GM19324 (cell line): ENCODE data around the gene ARFGEF3.
A peak's percentile ranks its signal among the peaks of the same experiment; 100 is the strongest.

Experiments used
- ATAC-seq: cut with Tn5 transposase; IDR thresholded peaks from one replicate; pipeline ENCODE4 v1.9.1; 2021; ENCODE audit warnings: mild to moderate bottlenecking, moderate library complexity; ENCODE audit not compliant: unreplicated experiment, low FRiP score

The ARFGEF3 gene

DNA sequence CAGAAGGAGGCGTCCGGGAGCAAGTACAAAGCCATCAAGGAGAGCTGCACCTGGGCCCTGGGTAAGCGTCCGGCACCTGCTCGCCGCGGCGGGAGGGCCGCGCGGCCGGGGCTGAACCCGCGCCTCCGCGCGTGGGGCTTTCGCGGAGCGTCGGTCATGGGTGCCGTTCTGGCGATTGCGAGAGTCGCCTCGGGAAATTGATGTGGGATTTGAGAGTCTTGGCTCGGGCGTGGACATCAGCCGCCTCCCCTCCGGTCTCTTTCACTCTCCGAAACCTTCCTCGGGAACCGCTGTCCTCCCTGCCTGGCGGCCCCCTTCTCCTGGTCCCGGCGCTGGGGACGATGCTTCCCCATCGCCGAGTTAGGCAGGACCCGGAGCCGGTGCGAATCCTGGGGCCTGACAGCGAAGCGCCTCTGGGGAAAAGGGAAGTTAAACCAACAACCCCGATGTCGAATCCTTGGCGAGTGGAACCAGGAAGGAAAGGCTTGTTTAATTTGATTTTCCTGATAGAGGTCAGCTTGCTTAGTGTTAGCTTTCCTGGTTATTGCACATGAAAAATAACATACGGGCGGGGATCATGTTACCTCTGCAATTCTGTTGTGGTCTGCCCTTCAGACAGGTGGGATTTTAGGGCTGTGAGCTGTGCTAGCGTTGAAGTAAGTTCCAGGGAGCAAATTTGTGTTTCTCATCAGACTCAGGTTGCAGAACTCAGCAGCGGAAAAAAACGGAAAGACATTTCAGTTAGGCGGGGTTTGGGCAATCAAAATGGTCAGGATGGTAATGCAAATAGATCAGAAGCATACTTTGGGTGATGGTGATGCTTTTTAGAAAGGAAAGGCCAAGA lies 594 bp downstream of the ARFGEF3 start:
- ATAC-seq: peak; percentile 18

DNA sequence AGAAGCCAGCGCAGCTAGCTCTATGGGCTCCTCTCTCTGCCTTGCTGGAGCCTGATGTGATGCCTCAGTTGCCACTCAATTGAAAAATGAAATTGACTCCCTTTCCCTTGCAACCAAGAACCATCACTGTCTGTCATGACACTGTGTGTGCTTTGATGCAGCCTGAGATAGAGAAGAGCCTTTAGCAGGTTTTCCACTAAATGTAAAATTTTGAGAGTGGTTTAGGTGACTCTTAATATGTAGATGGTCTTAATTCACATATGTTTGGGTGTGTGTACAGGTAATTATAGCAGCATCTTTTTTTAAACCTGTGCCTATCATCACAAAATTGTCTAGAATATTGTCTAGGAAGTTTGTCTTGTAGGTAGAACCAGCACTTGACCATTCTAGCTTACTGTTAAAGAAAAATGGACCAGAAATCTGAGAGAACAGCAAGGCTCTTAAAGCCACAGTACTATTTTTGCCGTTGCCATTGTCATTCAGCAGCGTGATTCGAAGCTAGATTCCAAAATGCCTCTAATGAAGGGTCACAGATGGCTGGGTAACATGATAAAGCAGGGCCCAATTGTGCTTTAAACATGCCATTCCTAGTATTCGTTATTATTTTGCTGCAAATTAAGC lies 1.3 kb downstream of the ARFGEF3 start:
- no peak for ATAC-seq

DNA sequence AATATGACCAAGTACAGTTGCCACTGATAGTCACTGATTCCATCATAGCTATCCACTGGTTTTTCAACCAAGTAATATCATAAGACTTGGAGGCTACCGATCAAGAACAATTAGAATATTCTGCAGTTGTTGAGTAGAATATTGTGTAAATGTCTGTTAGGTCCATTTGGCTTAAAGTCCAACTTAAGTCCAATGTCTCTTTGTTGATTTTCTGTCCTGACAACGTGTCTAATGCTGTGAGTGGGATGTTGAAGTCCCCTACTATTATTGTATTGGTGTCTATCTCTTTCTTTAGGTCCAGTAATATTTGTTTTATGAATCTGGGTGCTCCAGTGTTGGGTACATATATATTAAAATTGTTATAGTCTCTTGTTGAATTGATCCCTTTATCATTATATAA lies 13.9 kb downstream of the ARFGEF3 start:
- ATAC-seq: no peak

DNA sequence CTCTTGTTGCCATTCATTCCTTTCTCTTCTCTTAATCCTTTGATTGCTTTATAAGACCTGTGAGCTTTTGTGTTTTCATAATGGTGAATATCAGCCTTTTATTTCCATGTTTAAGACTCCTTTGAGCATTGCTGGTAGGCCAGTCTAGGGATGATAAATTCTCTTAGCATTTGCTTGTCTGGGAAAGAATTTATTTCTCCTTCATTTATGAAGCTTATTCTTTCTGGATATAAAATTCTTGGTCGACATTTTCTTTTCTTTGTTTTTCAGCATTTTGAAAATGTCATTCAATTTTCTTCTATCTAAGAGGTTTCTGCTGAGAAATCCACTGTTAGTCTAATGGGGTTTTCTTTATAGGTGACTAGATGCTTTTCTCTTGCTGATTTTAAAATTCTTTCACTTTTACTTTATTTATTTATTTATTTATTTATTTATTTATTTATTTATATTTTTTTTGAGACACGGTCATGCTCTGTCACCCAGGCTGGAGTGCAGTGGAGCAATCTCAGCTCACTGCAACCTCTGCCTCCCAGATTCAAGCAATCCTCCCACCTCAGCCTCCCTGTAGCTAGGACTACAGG lies 15.0 kb downstream of the ARFGEF3 start:
- ATAC-seq: no peak

DNA sequence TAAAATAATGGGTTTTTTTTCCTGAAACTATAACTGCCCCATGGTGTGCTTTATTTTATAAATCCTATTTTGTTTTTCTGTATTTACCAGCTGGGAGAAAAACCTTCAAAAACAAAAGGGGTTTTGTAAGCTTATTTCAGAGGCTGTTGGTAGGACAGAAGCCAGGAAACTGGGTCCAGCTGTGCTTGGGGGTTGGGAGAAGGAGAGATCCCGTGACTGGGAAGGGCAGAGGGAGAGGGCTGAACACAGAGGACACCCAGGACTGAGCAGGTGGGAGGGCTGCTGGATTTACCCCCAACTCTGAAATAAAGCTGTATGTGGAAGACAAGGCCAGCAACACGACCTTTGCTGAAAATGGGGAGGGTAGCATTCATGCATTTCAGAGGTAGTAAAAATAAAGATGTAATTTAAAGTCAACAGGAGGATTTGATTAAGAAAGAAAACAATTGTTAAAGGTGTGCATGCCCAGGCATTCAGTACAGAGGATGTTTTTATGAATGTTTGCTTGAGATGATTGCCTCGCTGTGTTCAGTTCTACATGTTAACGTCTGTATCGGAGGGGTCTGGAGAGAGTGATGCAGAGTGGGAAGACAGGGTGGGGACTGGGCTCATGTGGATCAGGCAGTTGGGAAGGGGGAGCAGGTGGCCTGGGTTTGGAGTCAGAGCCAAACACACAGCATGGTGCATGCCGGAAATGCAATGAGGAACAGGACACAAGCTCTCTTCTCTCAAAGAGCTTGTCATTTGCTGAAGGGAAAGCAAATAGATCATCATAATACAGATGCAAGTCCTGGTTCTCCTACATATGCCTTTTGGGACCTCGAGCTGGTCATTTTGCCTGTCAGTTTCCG lies 21.4 kb downstream of the ARFGEF3 start:
- no peak for ATAC-seq

DNA sequence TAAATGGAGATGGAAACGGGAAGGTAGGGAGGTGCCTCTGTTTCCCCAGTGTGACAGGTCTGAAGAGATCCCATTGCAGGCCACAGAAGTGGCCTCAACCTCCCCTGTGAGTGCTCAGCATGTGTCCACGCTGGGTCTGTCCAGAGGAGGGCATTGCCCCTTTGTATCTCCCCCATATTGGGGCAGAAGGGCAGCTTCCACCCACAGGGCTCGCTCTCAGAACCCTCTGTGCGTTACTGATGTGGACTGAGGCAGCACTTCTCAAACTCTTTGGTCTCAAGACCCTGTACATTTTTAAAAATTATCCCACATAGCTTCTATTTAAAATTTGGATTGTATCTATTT lies 22.0 kb downstream of the ARFGEF3 start:
- ATAC-seq: no peak

DNA sequence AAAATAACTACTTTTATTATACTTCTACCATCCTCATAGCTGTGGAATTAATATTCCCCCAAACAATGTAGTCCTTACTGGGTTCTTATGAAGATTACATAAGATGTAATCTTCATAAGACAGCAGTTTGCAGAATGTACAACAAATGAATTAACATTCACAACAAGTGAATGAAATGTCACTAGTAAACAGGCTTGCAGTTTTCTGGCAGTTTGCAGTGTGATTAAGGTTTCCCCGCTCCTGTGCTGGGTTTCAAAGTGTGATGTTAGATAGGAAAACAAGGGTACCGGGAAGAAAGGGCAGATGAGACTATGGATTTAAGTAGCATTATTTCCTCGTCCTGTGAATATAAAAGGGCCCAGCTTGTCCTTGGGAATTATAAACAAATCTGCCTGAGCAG lies 22.5 kb downstream of the ARFGEF3 start:
- ATAC-seq: no peak

DNA sequence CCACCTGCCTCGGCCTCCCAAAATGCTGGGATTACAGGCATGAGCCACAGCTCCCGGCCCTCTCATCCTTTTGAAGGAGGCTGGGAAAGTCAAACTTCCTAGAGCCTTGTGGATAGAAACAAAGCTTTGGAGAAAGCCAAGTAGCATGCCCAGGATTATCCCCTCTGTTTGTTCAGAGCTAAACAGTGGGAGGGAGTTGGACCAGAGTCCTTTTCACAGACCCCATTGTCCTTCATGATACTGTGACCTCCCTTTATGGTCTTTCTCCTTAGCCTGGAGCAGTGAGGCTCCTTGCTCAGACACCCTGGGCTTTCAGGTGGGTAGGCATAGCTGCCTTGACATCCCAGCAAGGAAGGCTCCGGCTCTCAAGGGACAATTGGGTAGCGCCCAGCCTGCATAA lies 25.4 kb downstream of the ARFGEF3 start:
- no peak for ATAC-seq

DNA sequence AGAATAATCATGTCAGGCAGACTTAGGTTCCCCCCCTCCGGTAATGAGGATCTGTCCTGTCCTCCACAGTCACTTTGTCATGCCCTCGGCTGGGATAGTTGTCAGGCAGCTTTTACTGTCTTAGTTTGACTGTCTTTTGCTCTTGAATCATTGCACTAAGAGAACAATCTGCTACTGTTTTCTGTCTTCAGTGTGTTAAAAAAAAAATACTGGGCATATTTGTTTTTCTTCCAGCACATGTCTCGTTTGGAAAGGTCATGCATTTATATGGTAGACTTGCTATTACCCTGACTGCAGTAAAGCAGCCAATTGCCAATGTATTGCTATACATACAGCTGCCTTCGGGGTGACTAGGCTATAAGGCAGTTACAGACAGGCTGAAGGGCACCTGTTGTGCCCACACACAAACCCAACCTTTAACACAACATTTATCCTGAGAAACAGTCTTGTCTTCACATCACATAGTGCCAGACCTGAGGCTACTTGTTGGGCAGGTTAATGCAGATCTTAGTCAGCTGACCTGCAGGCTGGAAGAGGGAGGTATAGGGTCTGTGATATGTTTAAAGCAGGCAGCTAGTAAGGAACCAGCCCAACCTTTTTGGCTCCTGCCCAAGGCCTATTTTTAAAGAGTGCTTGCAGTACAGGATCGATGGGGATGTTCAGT lies 26.7 kb downstream of the ARFGEF3 start:
- no peak for ATAC-seq

DNA sequence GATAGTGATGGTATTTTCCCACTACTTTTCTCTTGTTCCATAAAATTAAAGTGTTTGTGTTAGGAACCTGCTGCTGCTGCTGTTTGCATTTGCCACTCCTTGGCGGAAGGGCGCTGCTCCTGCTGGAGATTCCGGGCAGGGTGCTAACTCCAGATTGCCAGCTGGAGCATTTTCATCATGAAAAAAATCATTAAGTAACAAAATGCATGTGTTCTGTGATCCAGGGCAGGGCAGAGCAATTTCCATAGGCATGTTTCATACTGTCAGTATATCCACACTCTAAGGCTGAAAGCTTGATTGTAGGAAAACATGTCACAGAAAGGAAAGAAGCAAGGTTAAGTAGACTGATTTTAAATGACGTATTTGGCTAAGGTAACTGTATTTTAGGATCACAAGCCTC lies 32.5 kb downstream of the ARFGEF3 start:
- no peak for ATAC-seq

DNA sequence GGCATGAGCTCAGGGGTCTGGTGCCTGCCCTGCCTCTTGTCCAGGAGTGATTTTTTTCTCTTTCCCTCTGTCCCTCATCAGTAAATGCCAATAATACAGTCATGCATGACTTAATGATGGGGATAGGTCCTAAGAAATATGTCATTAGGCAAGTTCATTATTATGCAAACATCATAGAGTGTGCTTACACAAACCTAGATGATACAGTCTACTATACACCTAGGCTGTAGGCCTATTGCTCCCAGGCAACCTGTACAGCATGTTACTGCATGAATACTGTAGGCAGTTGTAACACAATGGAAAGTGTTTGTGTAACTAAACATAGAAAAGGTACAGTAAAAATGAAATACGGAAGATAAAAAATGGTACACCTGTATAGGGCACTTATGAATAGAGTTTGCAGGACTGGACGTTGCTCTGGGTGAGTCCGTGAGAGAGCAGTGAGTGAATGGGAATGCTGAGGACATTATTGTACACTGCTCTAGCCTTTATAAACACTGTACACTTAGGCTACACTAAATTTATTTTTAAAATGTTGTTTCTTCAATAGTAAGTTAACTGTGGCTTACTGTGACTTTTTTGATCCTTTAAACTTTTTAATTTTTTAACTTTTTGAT lies 34.5 kb downstream of the ARFGEF3 start:
- no peak for ATAC-seq

DNA sequence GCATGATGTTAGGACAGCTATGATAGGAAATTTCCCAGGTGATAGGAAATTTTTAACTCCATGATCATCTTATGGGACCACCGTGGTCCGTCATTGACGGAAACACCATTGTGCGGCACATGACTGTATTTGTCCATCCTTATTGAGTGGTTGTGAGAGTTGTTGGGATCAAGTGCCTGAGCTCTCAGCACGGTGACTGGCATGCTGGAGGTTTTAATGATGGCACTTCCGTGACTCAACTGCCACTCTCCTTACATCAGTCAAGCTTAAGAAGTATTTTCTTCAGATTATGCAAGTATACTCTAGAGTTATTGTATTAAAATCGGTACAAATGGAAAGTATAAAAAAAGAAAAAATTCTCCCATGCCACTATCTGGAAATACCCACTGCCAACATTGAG lies 35.8 kb downstream of the ARFGEF3 start:
- ATAC-seq: no peak

DNA sequence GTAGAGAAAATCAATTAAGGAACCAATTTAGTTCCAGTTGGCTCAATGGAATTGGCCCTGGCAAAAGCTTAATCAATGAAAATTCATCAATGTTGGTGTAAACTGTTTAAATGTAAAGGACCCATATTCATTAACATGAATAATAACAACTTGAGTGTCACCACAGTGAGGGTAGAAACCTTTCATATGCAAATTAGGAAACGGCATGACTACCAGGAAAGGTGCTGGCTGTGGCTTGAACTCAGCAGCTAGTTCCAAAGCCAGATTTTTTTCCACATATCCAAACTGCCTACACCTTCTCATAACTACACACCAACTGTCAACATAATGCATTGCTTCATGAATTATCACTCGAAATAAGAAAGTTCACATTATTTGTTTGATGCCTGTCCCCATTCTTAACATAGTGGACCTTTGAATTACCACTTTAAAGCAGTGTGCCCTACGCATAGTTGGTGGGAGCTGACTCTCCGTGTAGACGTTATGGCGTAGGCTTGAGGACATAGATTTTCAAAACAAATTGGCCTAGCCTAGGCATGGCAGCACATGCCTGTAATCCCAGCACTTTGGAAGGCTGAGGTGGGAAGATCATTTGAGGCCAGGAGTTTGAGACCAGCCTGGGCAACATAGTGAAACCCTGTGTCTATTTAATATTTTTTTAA lies 36.8 kb downstream of the ARFGEF3 start:
- no peak for ATAC-seq

DNA sequence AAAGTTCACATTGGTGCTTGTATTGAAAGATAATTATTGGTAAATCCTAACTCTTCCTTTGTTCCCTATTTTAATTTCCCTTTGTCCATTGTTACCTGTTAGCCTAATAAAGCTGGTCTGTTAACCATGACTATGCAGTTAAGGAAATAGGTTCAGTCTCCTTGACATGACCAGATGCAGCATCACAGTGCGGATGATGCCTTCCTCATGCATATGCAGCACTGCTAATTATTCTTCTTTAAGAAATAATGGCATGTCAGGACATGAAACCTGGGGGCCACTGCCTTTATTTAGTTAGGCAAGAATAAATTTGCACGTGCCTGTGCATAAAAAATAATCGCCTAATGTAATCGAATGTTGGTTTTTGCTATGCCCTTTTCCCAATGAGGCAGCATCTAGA lies 40.1 kb downstream of the ARFGEF3 start:
- ATAC-seq: no peak

DNA sequence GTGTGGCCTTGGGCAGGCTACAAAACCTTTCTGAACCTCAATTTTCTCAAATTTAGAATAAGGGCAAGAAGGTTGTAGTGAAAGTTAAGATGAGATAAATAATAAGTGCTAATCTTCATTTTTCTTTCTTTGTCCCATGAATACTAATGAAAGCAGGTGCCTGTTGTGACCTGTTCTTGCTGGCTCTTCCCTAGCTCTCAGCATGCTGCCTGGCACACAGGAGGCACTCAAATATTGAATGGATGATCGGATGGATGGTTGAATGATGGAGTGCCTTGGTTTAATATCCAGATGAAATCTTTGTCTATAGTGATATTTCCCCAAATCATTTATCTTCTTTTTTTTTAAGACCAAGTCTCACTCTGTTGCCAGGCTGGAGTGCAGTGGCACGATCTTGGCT lies 41.6 kb downstream of the ARFGEF3 start:
- ATAC-seq: no peak

DNA sequence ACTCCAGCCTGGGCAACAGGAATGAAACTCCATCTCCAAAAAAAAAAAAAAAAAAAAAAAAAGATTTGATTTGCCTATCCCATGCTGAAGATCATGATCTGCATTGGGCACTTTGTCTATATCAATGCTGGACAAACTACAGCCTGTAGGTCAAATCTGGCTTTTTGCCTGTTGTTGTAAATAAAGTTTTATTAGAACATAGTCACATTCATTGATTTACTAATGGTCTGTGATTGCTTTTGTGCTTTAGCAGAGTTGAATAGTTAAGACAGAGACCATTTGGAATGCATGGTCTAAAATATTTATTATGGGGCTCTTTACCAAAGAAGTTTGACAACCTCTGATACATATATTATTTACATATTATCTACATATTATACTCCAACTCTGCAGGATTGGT lies 42.6 kb downstream of the ARFGEF3 start:
- no peak for ATAC-seq

DNA sequence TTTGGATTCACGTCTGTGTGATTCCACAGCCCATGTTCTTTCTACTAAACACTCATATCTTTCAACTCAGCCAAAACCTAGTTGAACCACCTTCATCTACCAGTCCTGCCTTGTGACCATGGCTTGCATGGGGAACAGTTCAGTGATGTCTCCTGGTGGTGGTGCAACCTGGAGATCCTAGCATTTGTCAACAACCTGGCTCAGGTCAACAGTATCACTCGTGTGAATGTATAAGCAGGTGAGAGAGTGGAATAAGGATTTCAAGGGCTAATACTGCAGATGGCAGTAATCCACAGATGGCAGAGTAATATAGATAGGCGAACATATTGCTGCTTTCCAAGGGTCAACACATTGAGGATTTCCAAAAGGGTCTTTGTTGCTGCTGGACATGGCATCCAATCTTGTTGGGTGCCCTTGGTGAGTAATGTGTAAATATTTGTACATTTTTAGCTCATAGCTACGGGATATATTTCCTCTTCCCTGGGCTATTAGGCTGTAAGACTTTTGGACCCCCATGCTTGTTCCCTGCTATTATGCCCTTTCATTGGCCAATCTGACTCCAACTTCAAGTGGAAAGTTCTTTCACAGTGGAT lies 43.1 kb downstream of the ARFGEF3 start:
- ATAC-seq: no peak

DNA sequence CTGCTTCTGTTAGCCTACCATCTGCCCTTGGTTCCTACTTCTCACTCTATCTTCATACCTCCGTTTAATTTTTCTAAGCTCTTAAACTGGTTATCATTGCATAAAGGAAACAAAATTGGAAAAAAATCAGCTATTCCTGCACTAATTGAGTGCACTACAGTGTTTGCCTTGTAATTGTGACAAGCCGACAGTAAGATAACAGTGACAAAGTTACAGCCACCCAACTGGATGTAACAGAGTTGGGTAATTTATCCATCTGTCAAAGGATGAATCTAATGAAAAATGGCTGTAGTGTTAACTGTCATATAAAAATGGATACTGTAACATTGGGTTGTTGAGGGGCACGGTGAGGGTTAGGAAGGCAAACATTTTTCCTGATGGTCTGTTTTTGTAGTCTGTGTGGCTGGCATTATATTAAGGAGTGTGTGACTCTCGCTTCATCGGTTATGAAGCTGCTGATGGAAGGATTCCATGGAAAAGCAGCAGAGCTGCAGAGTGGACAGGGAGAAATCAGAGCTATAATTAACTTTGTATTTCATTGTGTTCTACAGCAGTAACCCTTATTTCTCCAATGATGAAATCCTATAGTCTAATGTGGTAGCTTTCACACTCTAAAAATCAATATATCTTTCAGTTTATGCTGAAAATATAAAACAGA lies 43.8 kb downstream of the ARFGEF3 start:
- ATAC-seq: no peak

DNA sequence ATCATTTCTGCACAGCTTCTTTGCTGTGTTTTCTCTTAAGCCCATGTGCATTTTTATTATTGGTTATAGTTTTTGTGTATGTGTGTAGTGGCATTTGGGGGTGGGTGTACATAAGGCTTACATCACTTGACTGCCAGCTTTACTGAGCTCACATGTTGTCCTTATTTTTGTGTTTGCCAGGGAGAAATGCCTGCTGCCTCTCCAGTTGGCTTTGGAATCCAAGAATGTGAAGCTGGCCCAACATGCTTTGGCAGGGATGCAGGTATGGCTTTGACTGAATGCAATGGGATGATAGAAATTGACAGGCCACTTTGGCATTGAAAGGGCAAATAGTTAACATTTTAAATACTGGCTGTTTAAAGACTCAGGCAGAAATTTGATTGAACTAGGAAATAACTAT lies 45.1 kb downstream of the ARFGEF3 start:
- no peak for ATAC-seq
